NB4 (cell line): ENCODE measurements around the gene FAM90A1.
"Not testable (repeated sequence)": the region's sequence is repeated elsewhere in the genome, so short reads cannot be mapped to it uniquely, and the experiment has no call there.

Experiments used
- DNase-seq: peaks from one replicate; pipeline ENCODE4 v3.0.0; 2010; ENCODE audit warnings: low read depth
- H3K4me3 ChIP-seq: one replicate; pipeline ENCODE4 v1.5.1; 2011; ENCODE audit warnings: mild to moderate bottlenecking, low read depth, low read length, moderate library complexity
- MAX ChIP-seq: IDR thresholded peaks from 2 replicates; pipeline ENCODE4 v1.6.1; 2011; ENCODE audit warnings: low read depth, low read length
- MYC ChIP-seq: IDR thresholded peaks from 2 replicates; pipeline ENCODE4 v1.6.1; 2011; ENCODE audit warnings: low read depth, low read length
- POLR2A ChIP-seq: IDR thresholded peaks from 2 replicates; pipeline ENCODE4 v1.6.1; 2011; ENCODE audit warnings: mild to moderate bottlenecking; ENCODE audit not compliant: insufficient read length; ENCODE audit errors: extremely low read depth
- TF ChIP-seq, protein P1 (sequence below): IDR thresholded peaks from one replicate; pipeline ENCODE4 v1.5.1; 2012; ENCODE audit warnings: low read depth, low read length

Gene FAM90A1

DNA sequence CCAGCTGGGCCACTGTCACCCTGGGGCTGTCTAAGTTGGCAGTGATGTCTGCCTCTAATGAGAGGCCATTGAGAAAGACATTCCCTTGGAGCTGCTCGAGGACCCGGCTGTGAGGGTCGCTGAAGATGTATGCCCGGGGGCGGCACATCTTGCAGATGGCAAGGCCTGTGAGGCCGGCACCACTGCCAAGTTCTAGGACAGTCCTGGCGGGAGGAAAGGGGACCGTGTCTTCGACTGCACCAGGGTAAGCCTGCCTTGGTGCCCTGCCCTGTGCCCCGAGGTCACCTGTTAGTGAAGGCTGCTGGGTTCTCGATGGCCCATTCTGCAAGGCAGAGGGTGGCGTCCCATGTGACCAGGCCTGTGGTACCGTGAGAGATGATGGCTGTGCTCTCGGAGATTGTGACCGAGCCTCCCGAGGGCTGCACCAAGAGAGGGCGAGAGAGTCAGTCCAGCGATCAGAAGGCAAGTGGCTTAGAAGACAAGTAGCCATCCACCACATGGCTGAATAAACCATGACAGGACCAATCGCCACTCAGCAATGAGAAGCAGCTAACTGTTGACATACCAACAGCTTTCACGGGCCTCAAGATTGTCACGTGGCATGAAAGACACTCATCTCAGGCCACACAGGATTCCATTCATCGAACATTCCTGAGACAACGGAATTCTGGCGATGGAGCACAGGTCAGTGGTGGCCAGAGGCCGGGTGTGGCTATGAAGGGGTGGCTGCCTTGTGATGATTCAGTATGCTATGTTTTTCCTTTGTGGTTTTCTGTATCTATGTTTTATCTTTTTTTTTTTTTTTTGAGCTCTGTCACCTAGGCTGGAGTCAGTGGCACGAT, 8.1 kb upstream of the FAM90A1 start:
- DNase-seq, H3K4me3 ChIP-seq: not testable (repeated sequence)

GRCh38 chr12:8234746-8235145, 7.3 kb upstream of the FAM90A1 start:
- H3K4me3 ChIP-seq, DNase-seq: not testable (repeated sequence)

DNA sequence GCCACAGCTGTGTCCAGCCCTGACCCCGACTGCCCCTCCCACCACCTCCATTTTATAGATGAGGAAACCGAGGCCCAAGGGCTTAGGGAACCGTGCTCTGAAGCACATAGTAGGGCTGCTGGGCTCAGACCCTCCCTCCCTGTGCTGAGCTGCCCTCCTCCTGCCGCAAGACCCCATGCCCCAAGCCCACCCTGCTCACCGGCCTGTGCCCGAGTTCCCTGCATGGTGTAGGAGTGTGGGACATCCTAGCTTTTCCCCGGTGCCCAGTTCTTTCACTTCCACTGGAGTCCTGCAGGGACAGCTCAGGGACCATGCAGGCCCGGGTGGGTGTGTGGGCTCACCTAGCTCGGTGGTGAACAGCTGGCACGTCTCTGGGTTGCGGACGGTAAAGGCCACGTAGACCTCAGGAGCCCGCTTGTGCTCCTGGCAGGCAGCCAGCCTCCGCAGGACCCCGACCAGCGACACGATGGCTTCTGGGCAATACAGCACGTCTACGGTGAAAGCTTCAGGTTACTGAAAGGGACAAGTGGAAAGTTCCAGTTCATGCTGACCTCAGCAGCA, 6.6 kb upstream of the FAM90A1 start:
- H3K4me3 ChIP-seq, DNase-seq: not testable (repeated sequence)

DNA sequence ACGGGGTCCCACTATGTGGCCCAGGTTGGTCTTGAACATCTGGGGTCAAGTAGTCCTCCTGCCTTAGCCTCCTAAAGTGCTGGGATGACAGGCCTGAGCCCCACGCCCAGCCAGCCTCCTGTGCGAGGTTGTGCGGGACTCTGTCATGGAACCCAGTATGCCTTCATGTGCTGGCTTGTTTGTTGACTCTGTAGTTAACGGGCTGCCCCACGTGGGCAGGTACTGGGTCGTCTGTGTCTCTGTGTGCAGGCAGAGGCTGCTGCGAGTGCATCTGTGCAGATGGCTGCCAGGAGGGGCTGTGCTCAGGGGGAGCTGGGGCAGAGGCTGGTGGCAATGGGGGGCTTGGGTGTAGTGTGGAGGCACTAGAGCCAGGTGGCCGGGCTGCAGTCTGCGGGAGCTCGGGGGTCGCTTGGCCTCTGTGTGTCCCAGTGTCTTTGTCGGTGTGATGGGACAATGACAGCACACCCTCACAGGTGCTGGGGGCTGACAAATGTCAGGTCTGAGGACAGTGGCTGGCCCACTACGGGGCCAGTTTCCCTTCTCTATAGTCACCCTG, 6.0 kb upstream of the FAM90A1 start:
- not testable (repeated sequence) for DNase-seq

DNA sequence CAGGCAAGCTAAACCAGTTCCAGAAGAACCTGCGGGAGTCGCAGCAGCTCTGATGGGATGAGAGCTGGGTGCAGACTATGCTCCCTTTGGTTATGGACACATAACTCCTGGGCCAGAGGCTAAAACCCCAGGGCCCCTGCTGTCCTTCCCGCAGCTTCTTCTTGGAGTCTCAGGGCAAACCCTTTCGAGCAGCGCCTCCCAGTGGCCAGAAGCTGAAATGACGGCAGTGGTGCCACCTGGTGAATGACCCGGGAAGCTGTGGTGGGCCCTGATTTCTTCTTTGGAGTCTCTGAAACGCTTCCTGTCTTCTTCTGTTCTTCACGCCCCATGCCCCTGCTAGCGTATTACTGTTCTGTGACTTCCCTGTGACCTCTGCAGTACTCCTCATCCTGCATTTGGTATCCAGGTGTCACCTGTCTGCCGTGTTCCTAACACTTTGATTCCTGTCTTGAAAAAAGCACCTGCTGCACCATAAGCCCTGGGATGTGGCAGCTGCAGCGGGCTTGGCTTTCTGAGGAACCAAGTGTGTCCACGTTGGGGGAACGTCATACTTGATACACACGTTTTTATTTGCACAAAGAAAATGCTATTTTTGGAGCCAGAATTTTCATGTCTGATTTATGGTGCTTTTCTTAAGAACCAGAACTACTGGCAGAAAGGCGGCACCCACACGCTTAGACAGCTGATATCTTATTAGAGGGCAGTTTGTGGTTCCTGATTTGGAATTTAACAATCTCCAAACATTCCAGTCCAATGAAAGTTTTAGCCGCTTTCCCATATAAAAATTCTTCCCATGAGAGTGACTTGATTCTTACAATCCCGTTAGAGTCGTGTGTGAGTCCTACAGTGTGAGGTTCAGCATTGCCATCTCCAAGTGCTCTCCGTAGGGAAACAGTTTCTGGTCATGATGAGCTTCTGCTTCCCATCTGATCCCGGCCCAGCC, 4.5 kb upstream of the FAM90A1 start:
- TF ChIP-seq, protein P1, sequence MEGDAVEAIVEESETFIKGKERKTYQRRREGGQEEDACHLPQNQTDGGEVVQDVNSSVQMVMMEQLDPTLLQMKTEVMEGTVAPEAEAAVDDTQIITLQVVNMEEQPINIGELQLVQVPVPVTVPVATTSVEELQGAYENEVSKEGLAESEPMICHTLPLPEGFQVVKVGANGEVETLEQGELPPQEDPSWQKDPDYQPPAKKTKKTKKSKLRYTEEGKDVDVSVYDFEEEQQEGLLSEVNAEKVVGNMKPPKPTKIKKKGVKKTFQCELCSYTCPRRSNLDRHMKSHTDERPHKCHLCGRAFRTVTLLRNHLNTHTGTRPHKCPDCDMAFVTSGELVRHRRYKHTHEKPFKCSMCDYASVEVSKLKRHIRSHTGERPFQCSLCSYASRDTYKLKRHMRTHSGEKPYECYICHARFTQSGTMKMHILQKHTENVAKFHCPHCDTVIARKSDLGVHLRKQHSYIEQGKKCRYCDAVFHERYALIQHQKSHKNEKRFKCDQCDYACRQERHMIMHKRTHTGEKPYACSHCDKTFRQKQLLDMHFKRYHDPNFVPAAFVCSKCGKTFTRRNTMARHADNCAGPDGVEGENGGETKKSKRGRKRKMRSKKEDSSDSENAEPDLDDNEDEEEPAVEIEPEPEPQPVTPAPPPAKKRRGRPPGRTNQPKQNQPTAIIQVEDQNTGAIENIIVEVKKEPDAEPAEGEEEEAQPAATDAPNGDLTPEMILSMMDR, result peak; percentile 51
- not testable (repeated sequence) for H3K4me3 ChIP-seq, DNase-seq

More for the DNA sequence above, 6.0 kb upstream of the FAM90A1 start:
- not testable (repeated sequence) for H3K4me3 ChIP-seq

DNA sequence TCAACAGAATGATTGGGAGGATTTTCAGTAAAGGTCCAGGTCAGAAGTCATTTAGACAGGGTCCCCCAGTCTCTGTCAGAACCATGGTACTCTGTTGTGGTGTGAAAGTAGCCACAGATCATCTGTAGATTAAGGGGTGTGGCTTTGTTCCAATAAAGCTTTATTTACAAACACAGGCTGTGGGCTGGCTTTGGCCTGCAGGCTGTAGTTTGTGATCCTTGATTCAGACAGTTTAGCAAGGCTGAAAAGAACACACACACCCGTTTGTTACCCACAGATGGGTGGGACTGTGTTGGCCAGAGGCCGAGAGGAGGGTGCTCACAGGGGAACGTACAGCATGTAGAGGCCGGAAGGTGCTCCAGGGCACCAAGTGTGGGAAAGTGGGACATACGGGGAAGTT, 3.6 kb upstream of the FAM90A1 start:
- DNase-seq, H3K4me3 ChIP-seq: not testable (repeated sequence)

DNA sequence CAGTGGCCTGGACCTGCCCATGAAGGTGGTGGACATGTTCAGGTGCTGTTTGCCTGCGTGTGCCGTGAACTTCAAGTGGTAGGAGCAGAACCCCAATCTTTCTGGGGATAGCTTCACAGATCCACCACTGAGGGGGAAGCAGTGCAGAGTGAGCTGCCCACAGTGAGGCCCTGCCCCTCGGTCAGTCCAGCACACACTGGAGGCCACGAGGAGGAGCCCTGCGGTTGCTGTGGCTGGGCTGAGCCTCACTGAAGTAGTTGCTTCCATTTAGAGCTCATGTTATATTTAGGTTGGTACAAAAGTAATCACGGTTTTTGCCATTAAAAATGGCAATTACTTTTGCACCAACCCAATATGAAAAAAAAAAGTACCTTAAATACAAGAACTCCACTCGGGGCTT, 2.1 kb upstream of the FAM90A1 start:
- H3K4me3 ChIP-seq, result not testable (repeated sequence)
- DNase-seq, result peak; percentile 30

GRCh38 chr12:8228607-8229006, 1.2 kb upstream of the FAM90A1 start:
- not testable (repeated sequence) for DNase-seq
- H3K4me3 ChIP-seq, result peak overlapping the region; percentile 56

GRCh38 chr12:8227732-8228077, 287 bp upstream of the FAM90A1 start:
- peak overlapping the region; percentile 56 for H3K4me3 ChIP-seq
- peak; percentile 32 for DNase-seq

DNA sequence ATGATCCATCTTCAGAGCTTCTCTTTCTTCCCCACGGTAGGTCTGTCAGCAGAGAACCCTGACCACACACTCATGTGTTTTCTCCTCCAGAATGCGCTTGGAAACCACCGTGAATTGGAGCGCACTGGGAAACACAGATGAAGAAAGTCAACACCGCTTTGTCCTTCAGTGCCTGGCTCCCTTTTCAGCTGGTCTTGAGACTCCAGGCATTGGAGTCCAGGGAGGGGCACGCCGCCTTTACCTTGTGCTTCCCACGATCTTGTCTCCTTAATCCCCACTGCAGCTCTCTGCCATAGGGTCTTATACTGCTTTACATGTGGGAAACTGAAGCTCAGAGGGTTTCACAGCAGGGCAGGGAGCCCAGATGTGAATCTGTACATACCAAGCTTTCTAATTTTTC, 1.1 kb downstream of the FAM90A1 start:
- no peak for DNase-seq
- peak overlapping the region; percentile 56 for H3K4me3 ChIP-seq

GRCh38 chr12:8224782-8225181, 2.6 kb downstream of the FAM90A1 start:
- H3K4me3 ChIP-seq, DNase-seq: not testable (repeated sequence)

More for the DNA sequence above, 1.1 kb downstream of the FAM90A1 start:
- TF ChIP-seq POLR2A, result no peak
- no peak for TF ChIP-seq MYC
- TF ChIP-seq, protein P1, result no peak
- TF ChIP-seq MAX, result no peak

GRCh38 chr12:8223646-8224045, 3.8 kb downstream of the FAM90A1 start:
- not testable (repeated sequence) for DNase-seq, H3K4me3 ChIP-seq

GRCh38 chr12:8222303-8222702, 5.1 kb downstream of the FAM90A1 start:
- not testable (repeated sequence) for DNase-seq, H3K4me3 ChIP-seq

DNA sequence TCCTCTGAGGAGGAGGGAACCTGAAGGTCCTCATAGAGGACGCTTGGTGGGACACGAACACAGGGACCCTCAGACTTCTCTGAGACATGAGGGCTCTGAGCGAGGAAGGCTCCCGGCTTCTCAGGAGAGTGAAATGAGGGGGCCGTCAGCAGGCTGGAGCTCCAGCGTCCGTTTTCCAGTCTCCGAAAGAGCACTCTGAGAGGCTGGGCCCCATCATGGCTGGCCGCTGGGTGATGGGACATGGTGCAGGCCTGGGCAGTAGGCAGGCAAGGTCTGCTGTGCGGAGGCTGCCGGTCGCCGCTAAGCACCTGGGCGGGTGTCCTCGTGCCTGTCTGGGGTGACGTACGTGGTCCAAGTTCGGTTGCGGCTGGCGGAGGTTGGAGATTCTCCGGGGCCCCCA, 5.6 kb downstream of the FAM90A1 start:
- DNase-seq, H3K4me3 ChIP-seq: not testable (repeated sequence)

DNA sequence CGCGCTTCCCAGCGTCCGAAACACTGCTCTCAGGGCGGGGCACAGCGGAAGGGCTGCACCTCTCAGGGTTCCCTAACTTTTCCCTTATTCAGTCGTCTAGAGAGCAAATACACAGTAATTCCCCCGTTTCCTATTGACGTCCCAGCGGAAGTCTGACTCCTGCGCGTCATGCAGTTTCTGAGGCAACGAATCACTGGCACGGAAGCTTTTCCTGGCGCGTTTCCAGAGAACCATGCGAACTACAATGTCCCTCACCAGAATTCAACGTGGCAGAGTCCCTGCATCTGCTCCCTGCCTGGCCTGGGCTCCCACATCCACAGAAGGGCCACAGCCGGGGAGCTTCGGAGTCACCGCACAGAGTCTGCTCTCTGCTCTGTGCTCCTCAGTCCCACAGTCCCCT, 6.0 kb downstream of the FAM90A1 start:
- not testable (repeated sequence) for DNase-seq, H3K4me3 ChIP-seq
